AG04449 (cell line): ENCODE data around the gene KIAA0513.

Source experiments
- CTCF ChIA-PET: fragments of 350-600 bp; formaldehyde crosslinking; extraction: SDS; loops from one replicate; lab custom pipeline; 2021; ENCODE audit warnings: antibody characterized with exemption; lab: Yijun Ruan, JAX
- POLR2A ChIA-PET: fragments of 400-600, 350-600 bp; formaldehyde crosslinking; extraction: SDS; loops from one replicate; lab custom pipeline; 2020; ENCODE audit warnings: antibody characterized with exemption, inconsistent platforms; lab: Yijun Ruan, JAX
- DNase-seq: peaks from one replicate; pipeline ENCODE4 v3.0.0-alpha.2; 2010; ENCODE audit warnings: low read depth, low spot score
- H3K4me3 ChIP-seq: 2 replicates; pipeline ENCODE4 v1.5.1; 2011; ENCODE audit warnings: low read depth, mild to moderate bottlenecking, control low read depth, low read length
- TF ChIP-seq, protein P1 (sequence below): IDR thresholded peaks from one replicate; pipeline ENCODE4 v1.5.1; 2011; ENCODE audit warnings: mild to moderate bottlenecking, moderate library complexity, low read length, control low read depth, inconsistent platforms; ENCODE audit not compliant: insufficient read depth; ENCODE audit errors: missing control alignments

The KIAA0513 gene

DNA sequence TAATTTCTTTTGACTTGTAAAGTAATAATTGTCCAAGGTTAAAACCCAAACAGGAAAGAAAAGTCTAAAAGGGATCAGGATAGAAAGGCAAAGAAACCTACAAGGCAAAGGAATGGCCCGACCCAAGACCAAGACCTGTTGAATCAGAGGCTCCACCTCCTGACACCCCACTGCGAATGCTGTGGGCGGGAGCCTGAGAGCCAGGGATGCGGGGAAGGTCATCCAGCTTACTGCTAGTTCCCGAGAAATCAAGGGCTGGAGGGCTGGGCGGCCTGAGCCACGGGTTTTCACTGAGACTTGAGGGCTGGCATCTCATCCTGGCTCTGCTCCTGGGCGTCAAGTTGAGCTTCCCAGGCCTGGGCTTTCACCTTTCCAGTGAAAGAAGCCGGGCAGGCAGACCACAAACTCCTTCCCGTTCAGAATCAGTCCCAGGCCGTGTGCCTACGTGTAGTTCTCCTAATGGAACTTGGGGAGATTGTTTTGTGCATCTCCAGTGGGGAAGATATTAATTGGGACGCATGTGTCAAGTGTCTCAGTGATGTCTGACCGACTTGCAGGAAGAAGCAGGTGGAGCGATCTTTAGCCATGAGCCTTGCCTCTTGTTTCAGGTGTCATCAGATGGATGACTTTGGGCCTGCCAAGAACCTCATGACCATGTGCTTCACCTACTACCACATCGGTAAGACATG, 47.8 kb downstream of the KIAA0513 start:
- TF ChIP-seq, protein P1, sequence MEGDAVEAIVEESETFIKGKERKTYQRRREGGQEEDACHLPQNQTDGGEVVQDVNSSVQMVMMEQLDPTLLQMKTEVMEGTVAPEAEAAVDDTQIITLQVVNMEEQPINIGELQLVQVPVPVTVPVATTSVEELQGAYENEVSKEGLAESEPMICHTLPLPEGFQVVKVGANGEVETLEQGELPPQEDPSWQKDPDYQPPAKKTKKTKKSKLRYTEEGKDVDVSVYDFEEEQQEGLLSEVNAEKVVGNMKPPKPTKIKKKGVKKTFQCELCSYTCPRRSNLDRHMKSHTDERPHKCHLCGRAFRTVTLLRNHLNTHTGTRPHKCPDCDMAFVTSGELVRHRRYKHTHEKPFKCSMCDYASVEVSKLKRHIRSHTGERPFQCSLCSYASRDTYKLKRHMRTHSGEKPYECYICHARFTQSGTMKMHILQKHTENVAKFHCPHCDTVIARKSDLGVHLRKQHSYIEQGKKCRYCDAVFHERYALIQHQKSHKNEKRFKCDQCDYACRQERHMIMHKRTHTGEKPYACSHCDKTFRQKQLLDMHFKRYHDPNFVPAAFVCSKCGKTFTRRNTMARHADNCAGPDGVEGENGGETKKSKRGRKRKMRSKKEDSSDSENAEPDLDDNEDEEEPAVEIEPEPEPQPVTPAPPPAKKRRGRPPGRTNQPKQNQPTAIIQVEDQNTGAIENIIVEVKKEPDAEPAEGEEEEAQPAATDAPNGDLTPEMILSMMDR, result no peak
- DNase-seq, result no peak
- CTCF ChIA-PET, result interaction anchor here (1.1 kb wide), 1 partner anchor 19 kb away, joined by 5 read pairs; no protein-coding TSS in a partner anchor
- no peak overlapping the region for H3K4me3 ChIP-seq
- POLR2A ChIA-PET, result no interaction called here

DNA sequence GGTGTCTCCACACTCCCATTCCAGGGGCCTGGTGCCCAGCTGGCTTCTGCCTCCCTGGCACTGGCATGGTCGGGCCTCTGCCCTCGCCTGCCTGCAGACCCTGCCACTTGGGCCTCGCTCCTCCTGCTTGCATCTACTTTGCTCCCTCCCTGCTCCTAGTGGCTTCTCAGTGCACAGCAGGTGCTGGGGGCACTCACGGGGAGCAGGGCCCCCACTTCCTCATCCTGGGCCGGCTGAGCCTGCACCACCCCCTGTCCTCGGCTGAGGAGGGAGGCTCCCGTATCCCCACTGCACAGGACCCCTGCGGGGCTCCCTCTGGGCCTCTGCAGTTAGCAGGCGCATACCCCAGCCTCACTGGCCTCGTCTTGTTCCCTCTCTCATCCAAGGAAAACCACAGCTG, 49.4 kb downstream of the KIAA0513 start:
- no peak for DNase-seq
- no peak overlapping the region for H3K4me3 ChIP-seq
- POLR2A ChIA-PET, result no interaction called here
- TF ChIP-seq, protein P1, result no peak
- CTCF ChIA-PET, result interaction anchor here (0.9 to 1.1 kb wide), 4 partner anchors 10 to 21 kb away, joined by 3 to 5 read pairs (median 4); no protein-coding TSS in a partner anchor

DNA sequence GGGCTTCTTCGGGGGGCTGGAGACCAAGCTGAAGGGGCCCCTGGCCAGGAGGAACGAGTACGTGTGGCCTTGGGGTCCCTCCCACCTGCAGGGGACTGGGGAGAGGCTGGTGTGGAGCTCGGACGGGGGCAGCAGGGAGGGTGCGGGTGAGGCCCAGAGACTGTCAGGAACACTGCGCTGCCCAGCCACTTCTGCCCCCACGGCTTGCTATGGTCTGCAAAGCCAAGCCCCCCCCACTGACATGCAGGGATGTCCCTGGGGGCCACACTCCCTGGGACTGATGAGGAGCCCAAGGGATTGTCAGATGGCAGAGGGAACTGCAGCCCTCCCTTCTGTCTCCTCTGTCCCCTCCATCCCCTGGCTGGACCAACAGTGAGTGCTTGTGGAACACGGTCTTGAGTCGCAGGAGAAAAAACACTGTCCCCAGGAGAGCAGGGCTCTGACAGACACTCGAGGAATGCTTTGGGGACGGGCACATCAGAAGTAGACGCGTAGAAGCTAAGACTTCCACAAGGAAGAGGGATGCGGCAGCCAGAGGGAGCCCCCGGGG, 50.1 kb downstream of the KIAA0513 start:
- TF ChIP-seq, protein P1, result no peak
- ChIA-PET POLR2A (no interaction called here), CTCF (interaction anchor here (0.9 kb wide), 1 partner anchor 9 kb away, joined by 4 read pairs; no protein-coding TSS in a partner anchor)
- DNase-seq, result no peak
- no peak overlapping the region for H3K4me3 ChIP-seq

DNA sequence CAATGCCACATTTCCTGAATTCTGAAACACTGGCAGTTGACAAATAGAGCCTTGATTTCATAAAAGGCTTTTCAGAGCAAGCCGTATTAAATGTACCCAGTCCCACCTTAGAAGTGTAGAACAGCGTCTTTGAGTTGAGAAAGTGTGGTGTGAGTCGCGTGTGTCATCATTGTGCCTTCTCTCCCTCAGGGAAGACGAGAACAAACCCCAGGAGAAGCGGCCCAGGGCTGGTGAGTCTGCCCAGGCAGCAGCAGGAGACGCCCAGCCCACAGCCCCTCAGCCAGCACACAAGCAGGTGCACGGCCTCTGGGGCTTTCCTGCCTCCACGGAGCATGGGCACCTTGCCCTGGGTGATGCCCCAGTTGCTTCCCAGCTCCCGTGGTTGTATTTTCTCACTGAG, 50.6 kb downstream of the KIAA0513 start:
- POLR2A ChIA-PET, result no interaction called here
- CTCF ChIA-PET, result interaction anchor here (0.9 to 1.4 kb wide), 2 partner anchors 8 to 22 kb away, joined by 4 read pairs; no protein-coding TSS in a partner anchor
- H3K4me3 ChIP-seq, result no peak overlapping the region
- TF ChIP-seq, protein P1, result no peak
- DNase-seq, result no peak

DNA sequence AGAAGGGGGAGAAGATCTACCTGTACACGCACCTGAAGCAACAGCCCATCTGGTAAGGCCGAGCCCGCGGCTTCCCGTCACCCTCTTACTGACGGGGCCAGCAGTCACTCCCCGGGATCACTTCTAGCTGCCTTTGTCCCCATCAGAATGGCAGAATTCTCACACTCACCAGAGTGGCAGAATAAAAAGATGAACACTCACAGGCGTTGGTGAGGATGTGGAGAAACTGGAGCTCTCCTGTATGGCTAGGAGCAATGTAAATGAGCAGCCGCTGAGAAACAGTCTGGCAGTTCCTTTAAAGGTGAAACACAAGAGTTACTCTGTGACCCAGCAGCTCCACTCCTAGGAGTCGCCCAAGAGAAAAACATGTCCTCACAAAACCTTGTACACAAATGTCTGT, 51.4 kb downstream of the KIAA0513 start:
- TF ChIP-seq, protein P1, result no peak
- CTCF ChIA-PET, result interaction anchor here (1.4 kb wide), 1 partner anchor 23 kb away, joined by 4 read pairs; no protein-coding TSS in a partner anchor

DNA sequence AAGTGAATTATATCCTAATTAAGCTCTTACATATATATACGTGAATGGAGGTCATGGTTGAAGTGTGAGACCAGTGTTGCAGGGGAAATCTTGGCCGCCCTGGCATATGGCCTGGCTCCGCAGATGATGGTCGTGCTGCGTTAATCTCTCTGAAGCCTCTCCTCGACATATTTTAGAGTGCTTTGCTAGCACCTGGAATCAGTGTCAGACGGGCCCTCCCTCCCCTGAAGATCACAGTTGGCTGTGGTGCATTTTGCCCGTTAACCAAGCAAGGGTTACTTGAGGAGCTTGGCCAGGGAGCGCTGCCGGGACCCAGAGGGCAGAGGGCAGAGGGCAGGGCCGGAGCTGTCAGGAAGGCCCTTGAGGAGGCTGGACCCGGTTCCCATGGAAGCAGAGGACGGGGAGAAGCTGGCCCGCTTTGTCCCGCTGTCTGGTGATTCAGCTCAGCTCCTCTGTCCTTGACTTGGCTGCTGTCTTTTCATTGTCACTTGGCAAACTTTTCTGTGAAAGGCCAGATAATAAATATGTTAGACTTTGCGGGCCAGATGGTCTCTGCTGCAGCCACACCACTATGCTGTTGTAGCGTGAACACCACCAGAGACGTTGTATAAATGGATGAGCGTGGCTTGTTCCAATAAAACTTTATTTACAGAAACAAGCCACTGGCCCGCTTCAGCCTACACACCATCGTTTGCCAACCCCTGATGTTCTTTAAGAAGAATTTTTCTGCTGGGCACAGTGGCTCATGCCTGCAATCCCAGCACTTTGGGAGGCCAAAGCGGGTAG, 52.4 kb downstream of the KIAA0513 start:
- CTCF ChIA-PET, result interaction anchor here (0.9 to 1.5 kb wide), 3 partner anchors 24 to 53 kb away, joined by 3 to 4 read pairs (median 4); no protein-coding TSS in a partner anchor

More for the DNA sequence above, 51.4 kb downstream of the KIAA0513 start:
- no peak for DNase-seq
- H3K4me3 ChIP-seq, result no peak overlapping the region
- POLR2A ChIA-PET, result no interaction called here

More for the DNA sequence above, 52.4 kb downstream of the KIAA0513 start:
- POLR2A ChIA-PET, result no interaction called here
- no peak overlapping the region for H3K4me3 ChIP-seq
- no peak for DNase-seq
- TF ChIP-seq, protein P1, result no peak
